Ammon's horn (tissue), 1 donor: ENCODE results near the gene TRAPPC2.
"Not testable (repeated sequence)": the region's sequence is repeated elsewhere in the genome, so short reads cannot be mapped to it uniquely, and the experiment has no call there.

Experiments used
- DNase-seq: peaks from one replicate; pipeline ENCODE4 v3.0.0-alpha.2; 2016; ENCODE audit warnings: low spot score

TRAPPC2 gene

DNA sequence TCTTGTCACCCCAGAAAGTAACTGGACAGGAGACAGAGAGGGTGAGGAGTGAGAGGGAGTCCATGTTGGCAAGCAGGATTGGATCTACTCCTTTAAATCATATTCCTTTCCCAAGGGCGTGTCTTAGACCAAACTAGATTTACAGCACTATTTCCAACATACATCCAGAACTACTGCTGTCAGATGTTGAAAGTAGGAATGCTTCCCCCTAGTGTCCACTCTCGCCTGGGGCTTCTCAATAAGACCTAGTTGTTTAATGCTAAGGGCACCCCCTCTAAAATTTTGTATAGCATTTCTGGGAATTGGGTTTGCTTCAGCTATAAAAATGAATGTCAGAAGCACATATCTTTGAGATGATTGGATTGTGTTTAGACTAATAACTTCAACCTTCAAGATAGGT lies 13.4 kb upstream of the TRAPPC2 start:
- DNase-seq = peak; percentile 58

DNA sequence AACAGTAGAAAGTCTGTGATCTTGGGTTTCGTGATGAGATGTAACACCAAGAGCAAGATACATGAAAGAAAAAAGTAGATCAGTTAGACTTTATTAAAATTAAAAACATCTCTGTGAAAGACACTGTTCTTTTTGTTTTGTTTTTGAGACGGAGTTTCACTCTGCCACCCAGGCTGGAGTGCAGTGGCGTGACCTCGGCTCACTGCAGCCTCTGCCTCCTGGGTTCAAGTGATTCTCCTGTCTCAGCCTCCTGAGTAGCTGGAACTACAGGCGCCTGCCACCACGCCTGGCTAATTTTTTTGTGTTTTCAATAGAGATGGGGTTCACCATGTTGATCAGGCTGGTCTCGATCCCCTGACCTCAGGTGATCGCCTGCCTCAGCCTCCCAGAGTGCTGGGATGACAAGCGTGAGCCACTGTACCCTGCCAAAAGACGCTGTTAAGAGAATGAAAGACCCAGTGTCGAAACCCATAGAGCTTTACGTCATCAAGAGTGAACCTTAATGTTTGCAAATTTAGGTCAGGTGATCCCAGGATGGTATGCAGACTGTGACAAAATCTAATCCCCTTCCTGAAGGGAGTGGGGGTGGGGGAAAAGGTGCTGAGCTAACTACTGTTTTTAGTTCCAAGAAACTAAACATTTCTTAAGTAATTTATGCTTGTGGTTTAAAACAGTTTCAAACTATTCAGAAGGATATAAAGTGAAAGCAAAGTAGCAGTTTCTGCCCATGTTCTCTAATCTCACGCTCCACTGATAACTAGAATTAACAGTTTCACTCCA lies 8.2 kb upstream of the TRAPPC2 start:
- DNase-seq = no peak

DNA sequence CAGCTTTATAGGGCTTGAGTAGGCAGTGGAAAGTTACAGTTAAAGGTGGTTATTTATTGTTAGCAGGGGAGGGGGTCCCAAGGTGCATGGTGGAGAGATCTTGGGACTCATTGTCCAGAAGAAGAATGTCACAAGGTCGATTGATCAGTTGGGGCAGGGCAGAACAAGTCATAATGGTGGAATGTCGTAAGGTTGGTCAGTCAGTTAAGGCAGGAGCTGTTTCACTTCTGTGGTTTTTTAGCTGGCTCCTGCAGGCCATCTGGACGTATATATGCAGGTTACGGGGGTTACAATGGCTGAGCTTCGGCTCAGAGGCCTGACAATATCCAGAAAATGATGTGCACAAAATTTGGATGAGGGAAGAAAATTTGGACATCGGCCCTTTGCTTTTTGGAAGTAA lies 7.3 kb upstream of the TRAPPC2 start:
- DNase-seq = no peak

DNA sequence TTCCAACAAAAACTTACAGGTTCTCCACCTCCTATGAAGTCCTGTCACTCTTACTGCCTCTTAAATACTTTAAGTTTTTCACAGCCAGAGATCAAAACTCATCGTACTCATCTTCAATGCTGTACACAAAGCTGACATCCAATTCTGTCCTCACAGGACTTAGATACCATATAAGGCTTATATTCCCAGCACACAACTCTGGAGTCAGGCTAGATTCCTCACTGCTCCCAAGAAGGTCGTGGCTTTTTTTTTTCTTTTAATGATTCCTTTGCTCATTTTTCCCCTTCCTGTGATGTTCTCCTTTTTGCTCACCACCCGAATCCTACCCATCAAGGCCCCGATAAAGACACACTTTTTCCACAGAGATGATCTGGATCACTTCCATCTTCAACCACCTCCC lies 914 bp downstream of the TRAPPC2 start:
- DNase-seq = no peak

DNA sequence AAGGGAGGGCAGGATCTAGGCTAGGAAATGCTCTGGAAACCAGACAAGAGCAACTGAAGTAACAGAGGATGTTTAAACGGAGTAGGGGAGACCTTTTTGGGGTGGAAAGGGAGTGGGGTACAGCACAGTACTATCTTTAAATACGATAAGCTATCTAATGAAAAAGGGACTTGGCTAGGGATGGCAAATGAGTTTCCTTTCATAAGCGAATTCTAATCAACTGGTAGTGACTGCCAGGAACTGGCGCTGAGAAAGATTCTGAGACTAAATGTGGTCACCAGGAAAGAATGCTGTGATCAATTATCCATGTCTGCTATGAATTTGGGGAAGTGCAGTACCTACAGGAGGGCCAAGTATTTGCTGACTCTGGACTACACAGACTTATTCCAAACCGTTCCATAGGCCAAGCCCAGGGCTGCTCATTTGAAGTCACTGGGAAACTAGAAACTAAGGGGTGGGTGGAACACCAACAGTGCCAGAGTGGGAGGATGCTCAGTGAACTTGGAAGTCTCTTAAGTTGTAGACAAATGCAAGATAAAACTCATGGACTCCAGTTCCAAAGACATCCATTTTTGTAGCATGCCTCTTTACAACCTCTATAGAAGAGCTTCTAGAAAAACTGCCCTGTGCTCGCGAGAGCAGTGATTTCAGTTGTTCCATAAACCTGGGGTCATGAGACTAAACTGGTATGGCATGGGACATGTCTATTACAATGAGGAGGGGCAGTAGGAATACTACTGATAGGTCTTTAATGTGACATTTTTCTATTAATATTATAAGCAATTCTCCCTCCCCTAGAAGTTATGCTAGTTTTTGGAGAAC lies 2.0 kb downstream of the TRAPPC2 start:
- DNase-seq = no peak

DNA sequence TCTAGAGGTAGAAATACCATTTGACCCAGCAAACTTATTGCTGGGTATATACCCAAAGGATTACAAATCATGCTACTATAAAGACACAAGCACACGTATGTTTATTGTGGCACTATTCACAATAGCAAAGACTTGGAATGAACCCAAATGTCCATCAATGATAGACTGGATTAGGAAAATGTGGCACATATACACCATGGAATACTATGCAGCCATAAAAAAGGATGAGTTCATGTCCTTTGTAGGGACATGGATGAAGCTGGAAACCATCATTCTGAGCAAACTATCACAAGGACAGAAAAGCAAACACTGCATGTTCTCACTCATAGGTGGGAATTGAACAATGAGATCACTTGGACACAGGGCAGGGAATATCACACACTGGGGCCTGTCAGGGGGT lies 3.9 kb downstream of the TRAPPC2 start:
- not testable (repeated sequence) for DNase-seq

DNA sequence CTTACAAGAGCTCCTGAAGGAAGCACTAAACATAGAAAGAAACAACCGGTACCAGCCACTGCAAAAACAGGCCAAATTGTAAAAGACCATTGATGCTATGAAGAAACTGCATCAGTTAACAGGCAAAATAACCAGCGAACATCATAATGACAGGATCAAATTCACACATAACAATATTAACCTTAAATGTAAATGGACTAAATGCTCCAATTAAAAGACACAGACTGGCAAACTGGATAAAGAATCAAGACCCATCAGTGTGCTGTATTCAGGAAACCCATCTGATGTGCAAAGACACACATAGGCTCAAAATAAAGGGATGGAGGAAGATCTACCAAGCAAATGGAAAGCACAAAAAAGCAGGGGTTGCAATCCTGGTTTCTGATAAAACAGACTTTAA lies 7.8 kb downstream of the TRAPPC2 start:
- DNase-seq = not testable (repeated sequence)

DNA sequence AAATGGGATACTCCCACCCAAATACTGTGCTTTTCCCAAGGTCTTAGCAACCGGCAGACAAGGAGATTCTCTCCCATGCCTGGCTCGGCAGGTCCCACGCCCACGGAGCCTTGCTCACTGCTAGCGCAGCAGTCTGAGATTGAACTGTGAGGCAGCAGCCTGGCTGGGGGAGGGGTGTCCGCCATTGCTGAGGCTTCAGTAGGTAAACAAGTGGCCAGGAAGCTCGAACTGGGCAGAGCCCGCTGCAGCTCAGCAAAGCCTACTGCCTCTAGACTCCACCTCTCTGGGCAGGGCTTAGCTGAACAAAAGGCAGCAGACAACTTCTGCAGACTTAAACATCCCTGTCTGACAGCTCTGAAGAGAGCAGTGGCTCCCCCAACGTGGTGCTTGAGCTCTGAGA lies 9.5 kb downstream of the TRAPPC2 start:
- DNase-seq = not testable (repeated sequence)

DNA sequence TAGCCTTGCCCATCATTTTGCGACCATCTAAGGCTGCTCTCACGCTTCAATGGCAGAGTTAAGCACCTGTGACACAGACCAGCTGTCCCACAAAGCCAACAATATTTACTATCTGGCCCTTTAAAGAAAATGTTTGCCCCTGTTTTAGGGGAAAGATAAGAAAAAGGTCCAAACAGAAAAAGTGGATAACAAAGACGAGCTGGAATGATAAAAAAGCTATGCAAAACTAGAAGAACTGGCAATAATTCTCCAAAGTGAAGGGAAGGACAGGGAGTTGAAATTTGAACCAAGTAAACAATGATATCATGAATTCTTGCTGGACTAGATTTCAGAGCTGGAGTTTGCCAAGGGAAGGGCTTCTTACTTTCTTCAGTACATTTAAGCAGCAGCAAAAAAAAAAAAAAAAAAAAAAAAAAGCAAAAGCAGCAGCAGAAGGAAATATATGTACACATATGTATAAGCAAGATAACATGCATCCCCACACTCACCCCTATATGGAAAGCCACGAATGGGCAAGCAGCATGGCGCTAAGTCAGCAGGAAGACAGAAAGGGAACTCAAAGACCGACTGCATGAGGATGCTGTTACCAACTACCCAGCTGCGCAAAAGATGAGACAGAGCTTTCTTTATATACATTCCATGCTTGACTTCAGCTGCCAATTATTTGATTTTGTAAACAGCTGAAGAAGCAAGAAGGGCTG lies 12.5 kb downstream of the TRAPPC2 start:
- peak; percentile 29 for DNase-seq

DNA sequence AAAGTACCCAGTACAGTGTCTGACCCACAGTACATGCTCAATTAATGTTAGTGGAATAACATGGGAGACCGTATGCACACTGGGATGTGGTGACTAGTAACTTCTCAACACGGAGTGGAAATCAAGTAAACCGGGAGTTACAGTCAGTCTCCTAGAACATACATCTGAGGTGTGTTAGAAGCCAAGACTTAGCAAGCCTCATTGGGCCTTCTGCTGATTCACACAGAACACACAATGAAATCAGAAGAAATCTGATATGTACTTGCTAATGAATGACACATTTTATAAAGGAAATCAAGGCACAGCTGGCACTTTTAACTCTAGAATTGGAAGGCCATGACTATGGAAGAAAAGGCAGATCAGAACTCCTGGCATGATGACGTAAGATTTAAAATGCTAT lies 13.0 kb downstream of the TRAPPC2 start:
- DNase-seq = no peak

DNA sequence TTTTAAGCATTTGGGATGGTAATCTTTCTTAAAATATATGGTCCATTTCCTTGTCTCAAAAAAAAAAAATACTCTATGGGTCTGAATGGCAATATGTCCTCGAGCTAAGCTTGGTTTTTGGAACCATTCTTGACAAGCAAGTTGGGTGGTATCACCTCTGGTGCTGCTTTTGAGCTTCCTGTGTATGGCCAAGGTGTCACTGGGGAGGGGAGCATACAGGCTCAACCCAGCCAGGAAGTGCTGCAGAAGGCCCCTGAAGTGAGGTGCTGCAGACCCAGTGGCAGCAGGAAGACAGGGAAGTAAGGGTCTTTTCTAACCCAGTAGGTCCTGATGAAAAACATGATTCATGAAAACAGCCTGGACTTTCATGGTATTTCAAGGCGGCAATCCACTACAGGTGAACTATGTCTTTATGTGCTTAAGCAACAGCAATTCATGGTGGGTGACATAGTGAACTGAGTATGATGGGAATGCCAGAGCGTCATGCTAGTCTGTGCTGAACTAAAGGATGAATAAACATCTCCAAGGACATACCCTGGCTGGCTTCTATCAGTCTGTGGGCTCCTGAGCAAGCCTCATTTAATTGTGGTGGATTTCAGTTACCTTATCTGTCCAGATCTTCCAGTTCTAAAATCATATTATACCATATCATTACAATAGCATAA lies 15.1 kb downstream of the TRAPPC2 start:
- no peak for DNase-seq

DNA sequence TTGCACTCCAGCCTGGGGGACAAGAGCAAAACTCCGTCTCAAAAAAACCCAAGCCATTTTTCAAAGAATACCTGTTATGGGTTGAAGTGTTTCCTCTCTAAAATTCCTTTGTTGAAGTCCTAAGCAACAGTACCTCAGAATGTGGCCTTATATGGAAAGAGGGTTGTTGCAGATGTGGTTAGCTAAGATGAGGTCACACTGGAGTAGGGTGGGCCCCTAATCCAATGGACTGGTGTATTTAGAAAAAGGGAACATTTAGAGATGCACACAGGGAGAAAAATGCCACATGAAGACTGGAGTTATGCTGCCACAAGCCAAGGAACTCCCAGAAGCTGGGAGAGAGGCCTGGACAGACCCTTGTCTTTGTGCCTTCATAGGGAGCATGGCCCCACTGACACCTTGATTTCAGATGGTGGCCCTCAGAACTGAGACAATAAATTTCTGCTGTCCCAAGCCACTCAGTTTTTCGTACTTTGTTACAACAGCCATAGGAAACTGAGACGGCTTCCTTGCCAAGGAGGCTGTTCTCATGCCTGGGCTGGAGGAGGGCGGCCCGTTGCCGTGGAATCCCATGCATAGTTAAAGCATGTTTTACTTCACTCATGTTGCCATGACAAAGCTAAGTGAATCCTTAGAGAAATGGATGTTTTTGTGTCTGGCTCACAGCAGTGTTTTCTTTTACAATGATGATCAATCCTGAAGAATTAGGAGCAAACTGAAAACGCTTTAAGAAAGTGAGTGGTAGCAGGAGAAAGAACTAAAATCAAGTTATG lies 16.5 kb downstream of the TRAPPC2 start:
- DNase-seq = peak; percentile 41

DNA sequence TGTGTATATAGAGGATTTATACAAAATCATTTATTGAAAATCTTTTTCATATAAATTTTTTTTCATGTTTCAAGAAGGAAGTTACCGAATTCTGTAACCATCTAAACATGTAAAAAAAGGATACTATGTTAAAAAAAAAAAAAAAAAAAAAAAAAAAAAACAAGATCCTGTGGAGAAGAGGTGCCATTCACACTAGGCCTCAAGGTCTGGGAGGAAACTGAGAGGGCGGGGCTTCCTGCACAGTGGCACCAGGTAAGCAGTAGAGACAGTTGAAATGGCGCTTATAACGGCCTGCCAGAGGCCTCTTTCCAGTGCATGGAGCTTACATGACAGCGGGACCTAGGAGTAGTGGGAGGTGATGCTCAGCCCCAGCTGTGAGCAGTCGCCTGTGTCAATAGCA lies 17.5 kb downstream of the TRAPPC2 start:
- DNase-seq = no peak

DNA sequence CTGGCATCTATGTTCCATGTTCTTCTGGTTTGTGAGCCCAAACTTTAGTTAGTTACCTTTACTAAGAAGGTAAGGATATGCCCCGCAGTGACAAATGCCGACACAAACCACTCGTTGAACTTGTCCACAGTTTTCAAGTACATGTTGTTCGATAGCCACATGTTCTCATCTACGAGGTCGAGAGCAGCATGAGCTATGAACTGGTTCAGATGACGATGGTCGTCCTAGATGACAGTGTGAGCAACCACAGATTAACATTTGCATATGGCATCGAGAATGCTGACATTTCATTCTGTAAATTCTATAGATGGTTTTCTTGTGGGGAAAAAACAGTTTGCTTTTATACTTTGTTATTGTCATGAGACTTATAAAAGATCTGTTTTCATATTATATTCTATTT lies 18.0 kb downstream of the TRAPPC2 start:
- no peak for DNase-seq

DNA sequence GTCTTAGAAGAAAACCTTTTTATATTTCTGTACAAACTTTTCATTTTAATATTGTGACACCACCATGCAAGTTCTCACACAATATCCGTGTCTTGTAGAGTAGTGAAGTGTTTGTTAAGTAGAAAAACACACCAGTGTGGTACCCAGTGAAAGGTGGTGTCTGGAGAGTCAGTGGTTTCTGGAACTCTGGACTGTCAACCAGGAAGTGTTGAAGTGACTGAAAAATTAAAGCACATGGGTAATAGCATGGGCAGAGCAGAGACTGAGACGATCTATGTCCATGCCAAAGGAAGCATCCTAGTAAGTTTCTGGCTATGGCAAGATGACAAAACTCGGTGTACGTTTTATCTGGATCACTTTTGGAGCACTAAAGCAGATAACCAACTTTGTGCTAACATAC lies 23.3 kb downstream of the TRAPPC2 start:
- no peak for DNase-seq

DNA sequence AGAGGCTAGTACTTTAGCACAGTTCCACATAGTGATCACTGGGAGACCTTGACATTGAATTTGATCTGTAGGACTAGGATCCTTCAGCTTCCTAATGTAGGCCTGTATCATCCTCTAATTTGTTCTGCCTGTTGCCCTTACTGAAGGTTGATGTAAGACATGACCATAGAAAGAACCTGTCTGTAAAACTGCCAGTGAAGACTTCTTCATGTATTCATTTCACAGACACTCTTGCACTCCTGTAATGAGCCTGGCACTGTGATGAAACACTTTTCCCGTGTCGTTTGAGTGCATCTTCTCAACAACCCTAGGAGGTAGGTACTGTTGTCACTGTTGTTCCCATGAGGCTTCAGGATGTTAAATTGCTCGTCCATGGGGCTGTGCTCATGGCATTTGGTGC lies 30.8 kb downstream of the TRAPPC2 start:
- DNase-seq = no peak

DNA sequence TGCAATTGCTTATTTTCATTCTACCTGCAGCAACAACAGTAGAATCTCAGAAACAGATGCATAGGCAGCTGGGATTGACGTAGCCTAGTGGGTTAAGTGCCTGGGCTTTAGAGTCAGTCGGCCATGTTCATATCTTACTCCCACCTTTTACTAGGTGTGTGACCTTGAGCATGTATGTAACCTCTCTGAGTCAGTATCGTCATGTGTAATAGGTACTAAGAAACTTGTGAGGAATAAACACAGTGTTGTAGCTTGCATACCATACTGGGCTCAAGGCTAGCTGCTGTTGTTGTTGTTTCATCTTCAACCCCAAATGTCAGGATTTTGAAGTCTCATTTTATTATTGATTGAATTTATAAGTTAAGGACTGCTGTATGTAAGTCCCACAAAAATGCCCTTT lies 31.3 kb downstream of the TRAPPC2 start:
- DNase-seq = no peak

DNA sequence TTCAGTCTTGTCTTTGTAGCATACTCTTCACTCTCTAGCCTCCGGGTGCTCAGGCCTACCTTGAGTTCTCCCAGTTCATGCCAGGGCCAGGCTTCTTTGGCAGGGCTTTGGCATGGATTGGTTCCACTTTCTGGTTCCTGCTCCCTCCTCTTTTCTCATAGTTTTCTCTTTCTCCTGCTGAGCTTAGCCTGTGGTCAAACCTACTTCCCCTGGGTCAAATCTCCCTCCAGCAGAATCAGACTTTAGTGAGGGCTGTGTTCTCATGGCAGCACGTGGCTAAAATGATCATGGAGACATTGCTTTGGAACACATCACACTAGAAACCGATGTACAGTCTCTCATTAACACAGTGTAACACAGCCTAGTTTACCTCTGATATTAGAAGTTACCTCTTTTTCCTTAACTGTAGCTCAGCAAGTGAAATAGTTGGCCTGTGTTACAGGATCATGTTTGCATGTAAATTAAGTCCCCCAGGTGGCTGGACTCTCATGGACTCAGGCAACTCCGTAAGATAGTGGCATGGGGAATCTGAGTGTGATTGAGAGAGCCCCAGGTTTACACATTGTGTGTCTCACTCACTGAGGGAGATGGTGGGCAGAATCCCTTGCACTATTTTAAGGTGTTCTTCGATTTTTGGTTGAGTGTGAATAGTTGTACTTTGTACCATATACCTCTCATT lies 32.2 kb downstream of the TRAPPC2 start:
- DNase-seq = no peak

DNA sequence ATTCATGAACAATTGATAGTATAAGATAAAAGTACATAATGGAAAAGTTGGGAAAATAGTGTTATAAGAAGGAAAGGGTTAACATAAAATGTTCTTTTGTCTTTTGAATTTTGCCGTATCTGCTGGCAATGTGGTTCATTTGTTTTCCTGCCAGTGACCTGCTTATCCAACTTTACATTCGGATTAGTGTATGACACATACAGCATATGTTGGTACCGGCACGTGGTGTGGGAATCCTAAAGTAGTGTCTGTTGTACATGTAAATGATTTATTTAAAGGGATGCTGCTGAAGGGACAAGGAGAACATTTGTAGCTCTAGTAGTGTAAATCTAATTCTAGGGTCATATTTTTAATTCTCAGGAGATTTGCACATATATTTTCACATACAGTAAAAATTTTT lies 34.0 kb downstream of the TRAPPC2 start:
- DNase-seq = no peak

DNA sequence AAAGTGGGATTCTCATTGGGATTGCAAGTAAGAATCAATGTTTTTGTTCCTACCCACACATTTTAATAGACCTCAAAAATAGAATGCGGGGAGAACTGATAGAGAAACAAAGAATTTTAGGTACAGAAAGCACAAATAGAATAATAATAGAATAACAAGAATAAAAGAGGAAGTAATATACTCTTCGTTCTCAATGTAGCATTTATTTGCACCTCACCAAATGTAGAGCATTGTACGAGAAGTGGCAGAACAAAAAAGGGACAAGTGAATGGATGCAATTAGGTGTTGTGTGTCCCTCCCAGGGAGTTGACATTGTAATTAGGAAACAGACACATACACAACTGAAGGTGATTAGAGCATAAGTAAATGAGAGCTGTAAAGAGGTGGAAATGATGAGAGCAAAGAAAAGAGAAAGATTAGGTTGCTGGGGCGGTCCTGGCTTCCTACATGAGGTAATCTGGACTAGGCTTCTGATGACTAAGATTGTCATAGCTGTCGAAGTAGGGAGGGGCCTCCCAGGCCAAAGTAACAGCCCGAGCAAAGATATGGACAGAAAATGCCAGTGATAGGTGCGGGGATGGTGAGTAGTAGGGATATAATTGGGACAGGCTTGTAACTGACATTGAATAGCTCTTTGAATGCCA lies 35.1 kb downstream of the TRAPPC2 start:
- no peak for DNase-seq
